Measurements from ENCODE around the gene CADM1.

- TF ChIP-seq CTCF (IDR thresholded peaks at IDR 0.05; ENCODE audit: poor library complexity), result no peak
- no peak for TF ChIP-seq EZH2 (IDR thresholded peaks at IDR 0.05; ENCODE audit: borderline replicate concordance)
Measured at GRCh38 chr11:115182282-115182955, 321.8 kb downstream of the CADM1 start.
